Body of pancreas (tissue), 4 donors: ENCODE measurements around the gene GNB1L.

ENCODE experiments used
- POLR2A ChIP-seq, 3 donors: fragments of 450-650 bp; IDR thresholded peaks; one replicate each; pipeline ENCODE4 v1.6.1; 2016; ENCODE audit warnings: antibody characterized with exemption in 3 of 3, mild to moderate bottlenecking in 2 of 3
- TF ChIP-seq, protein P1 (sequence below), 7 experiments: fragments of 450-650 bp in 4 of 7; fragments of 200-600 bp in 3 of 7; sonication (generic) in 3 of 7; IDR thresholded peaks; one replicate each; pipeline ENCODE4 v1.5.1; 2016 to 2019; ENCODE audit warnings: antibody characterized with exemption in 7 of 7

DNA sequence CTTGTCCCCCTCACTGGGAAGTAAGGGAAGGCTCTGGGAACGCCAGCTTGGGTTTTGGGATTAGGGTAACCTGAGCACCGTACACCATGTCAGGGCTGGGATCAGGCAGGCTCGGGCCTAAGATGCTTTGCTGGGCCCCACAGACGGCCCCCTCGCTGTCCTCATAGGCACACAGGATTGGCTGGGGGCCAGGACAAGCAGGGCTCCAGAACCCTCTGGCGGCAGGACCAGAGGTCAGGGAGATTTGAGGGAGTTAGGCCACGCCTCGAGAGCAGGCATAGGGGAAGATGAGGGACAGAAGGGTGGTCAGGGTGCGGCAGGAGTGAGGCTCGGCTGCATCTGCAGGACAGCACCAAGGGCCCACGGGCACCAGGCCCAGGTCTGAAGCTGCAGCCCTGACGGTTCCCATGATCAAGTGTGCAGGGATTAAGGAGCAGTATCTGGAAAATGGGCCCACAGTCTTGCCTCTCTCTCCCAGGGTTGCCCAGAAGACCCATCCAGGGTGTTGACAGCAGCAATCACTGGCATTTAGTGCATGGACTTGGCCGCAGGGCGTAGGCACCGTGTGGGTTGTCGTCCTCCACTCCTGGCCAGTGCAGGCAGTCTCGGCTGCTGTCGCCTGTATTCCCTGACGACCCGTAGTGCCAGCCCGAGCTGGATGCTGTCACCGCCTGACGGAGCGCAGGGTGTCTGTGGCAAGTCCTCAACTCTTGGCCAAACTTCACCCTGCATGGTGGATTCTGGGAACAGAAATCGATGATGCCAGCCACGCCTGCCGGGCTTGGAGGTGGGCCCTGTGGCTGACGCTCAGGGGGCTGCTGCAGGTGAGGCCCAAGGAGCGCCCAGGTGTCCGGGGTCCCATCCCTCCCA lies 15.7 kb upstream of the GNB1L start:
- TF ChIP-seq, protein P1, sequence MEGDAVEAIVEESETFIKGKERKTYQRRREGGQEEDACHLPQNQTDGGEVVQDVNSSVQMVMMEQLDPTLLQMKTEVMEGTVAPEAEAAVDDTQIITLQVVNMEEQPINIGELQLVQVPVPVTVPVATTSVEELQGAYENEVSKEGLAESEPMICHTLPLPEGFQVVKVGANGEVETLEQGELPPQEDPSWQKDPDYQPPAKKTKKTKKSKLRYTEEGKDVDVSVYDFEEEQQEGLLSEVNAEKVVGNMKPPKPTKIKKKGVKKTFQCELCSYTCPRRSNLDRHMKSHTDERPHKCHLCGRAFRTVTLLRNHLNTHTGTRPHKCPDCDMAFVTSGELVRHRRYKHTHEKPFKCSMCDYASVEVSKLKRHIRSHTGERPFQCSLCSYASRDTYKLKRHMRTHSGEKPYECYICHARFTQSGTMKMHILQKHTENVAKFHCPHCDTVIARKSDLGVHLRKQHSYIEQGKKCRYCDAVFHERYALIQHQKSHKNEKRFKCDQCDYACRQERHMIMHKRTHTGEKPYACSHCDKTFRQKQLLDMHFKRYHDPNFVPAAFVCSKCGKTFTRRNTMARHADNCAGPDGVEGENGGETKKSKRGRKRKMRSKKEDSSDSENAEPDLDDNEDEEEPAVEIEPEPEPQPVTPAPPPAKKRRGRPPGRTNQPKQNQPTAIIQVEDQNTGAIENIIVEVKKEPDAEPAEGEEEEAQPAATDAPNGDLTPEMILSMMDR (IDR thresholded peaks at IDR 0.05), result no peak
- no peak for TF ChIP-seq POLR2A (IDR thresholded peaks at IDR 0.05)
